Large intestine (tissue), 3 donors: Measurements from ENCODE around the gene SHROOM1. TPM values are rescaled to one million over a fixed set of nuclear protein-coding genes. Genes with fewer than 3 reads are reported as not detected.

Experiments used
- DNase-seq, 2 donors: peaks; one replicate each; pipeline versions ENCODE4 v3.0.0 to v3.0.0-alpha.2; 2013
- H3K27ac ChIP-seq: one replicate; pipeline ENCODE4 v1.5.1; 2013; ENCODE audit warnings: low read length
- H3K27me3 ChIP-seq: 2 replicates; pipeline ENCODE4 v1.6.1; 2013; ENCODE audit warnings: low read length; ENCODE audit not compliant: control insufficient read depth, insufficient read depth
- H3K36me3 ChIP-seq: 2 replicates; pipeline ENCODE4 v1.6.1; 2013; ENCODE audit warnings: low read length; ENCODE audit not compliant: control insufficient read depth, insufficient read depth
- H3K4me1 ChIP-seq: one replicate; pipeline ENCODE4 v1.6.1; 2013; ENCODE audit warnings: low read length; ENCODE audit not compliant: control insufficient read depth, insufficient read depth
- H3K4me3 ChIP-seq: one replicate; pipeline ENCODE4 v1.5.1; 2013; ENCODE audit warnings: low read length
- H3K9me3 ChIP-seq: one replicate; pipeline ENCODE4 v1.6.1; 2013; ENCODE audit warnings: mild to moderate bottlenecking, low read depth, low read length, moderate library complexity; ENCODE audit not compliant: control insufficient read depth
- WGBS: methylation state at CpG from one replicate; pipeline ENCODE4 v1.1.5; 2013; ENCODE audit warnings: low lambda C conversion rate; ENCODE audit not compliant: insufficient coverage; 5-methylcytosine and 5-hydroxymethylcytosine counted together
- polyA plus RNA-seq: library from polyadenylated mRNA; unstranded; fragments of 120-200 nt; gene quantifications from one replicate; pipeline ENCODE4 v1.2.1, GENCODE V29; 2013

Gene SHROOM1
- polyA plus RNA-seq, 1 donor: 15.9 TPM

DNA sequence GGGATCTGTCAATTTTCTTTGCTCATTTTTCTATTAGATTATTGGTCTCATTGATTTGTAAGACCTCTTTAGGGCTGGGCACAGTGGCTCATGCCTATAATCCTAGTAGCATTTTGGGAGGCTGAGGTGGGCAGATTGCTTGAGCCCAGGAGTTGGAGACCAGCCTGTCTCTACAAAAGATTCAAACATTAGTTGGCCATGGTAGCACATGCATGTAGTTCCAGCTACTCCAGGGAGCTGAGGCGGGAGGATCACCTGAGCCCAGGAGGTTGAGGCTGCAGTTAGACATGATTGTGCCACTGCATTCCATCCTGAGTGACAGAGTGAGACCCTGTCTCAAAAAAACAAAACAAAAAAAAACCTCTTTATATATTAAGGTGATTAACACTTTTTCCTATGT, 6.4 kb upstream of the SHROOM1 start:
- Histone ChIP-seq H3K9me3 (no peaks in the 10 kb centered on the region), H3K36me3 (no peaks in the 10 kb centered on the region), H3K4me3 (no peak overlapping the region), H3K27me3 (no peaks in the 10 kb centered on the region), H3K27ac (peak overlapping the region; percentile 74), H3K4me1 (peaks cover 51% of the 10 kb centered on the region)
- no peak for DNase-seq
- 100% methylated on average over 1 of the region's 1 CpG for WGBS

- Histone ChIP-seq H3K4me3 (no peak overlapping the region), H3K27me3 (no peaks in the 10 kb centered on the region), H3K4me1 (peaks cover 38% of the 10 kb centered on the region), H3K36me3 (no peaks in the 10 kb centered on the region), H3K27ac (no peak overlapping the region), H3K9me3 (no peaks in the 10 kb centered on the region)
- no CpG with 5 or more reads among the region's 3 CpGs for WGBS
- no peak for DNase-seq
Measured at GRCh38 chr5:132834057-132834456, 3.6 kb upstream of the SHROOM1 start.

GRCh38 chr5:132832612-132833011, 2.2 kb upstream of the SHROOM1 start:
- DNase-seq: no peak
- WGBS: no CpG with 5 or more reads among the region's 5 CpGs

DNA sequence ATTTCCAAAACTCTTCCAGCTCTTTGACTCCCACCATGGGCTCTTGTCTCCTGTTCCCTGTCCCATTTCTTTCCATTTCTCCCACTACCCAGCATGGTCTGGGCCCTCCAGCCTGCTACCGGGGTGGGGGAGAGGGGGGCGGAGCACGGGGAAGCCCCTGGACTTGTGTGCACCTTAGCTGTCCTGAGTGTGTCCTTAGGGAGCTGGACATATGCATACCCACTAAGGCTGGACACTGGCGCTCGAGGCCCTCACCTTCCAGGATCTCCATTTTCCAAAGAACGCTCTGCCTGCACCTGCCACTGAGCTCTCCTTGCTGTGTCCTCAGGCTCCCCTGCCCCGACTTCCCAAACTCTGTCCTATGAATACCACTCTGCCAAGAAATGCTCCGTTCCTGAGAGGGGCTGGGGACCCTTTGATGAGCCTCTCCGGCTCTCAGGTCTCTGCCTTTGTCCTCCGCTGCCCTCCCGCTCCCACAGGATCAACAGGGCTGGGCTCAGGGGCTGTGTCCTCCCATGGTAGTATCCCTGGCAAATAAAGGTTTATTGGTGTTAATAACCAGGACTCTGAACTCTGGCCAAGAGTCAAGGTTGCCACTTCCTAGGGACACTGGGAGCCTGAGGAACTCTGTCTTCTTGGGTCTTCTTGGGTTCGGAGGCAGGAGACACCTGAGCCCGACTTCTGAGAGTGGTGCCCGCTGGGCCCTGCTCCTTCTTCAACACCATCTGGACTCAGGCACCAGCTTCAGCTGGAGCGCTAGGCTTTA, 831 bp upstream of the SHROOM1 start:
- no peaks in the 10 kb centered on the region for H3K9me3 ChIP-seq
- peaks cover 4% of the 10 kb centered on the region for H3K36me3 ChIP-seq
- peaks cover 17% of the 10 kb centered on the region for H3K4me1 ChIP-seq
- no CpG with 5 or more reads among the region's 15 CpGs for WGBS
- peak in 1 of 2 donors; percentile 45 for DNase-seq
- no peaks in the 10 kb centered on the region for H3K27me3 ChIP-seq
- H3K4me3 ChIP-seq: peak overlapping the region; percentile 65
- no peak overlapping the region for H3K27ac ChIP-seq

More at GRCh38 chr5:132832612-132833011, 2.2 kb upstream of the SHROOM1 start:
- no peak overlapping the region for H3K27ac ChIP-seq
- peaks cover 30% of the 10 kb centered on the region for H3K4me1 ChIP-seq
- peaks cover 1% of the 10 kb centered on the region for H3K36me3 ChIP-seq
- no peak overlapping the region for H3K4me3 ChIP-seq
- H3K27me3 ChIP-seq: no peaks in the 10 kb centered on the region
- no peaks in the 10 kb centered on the region for H3K9me3 ChIP-seq

DNA sequence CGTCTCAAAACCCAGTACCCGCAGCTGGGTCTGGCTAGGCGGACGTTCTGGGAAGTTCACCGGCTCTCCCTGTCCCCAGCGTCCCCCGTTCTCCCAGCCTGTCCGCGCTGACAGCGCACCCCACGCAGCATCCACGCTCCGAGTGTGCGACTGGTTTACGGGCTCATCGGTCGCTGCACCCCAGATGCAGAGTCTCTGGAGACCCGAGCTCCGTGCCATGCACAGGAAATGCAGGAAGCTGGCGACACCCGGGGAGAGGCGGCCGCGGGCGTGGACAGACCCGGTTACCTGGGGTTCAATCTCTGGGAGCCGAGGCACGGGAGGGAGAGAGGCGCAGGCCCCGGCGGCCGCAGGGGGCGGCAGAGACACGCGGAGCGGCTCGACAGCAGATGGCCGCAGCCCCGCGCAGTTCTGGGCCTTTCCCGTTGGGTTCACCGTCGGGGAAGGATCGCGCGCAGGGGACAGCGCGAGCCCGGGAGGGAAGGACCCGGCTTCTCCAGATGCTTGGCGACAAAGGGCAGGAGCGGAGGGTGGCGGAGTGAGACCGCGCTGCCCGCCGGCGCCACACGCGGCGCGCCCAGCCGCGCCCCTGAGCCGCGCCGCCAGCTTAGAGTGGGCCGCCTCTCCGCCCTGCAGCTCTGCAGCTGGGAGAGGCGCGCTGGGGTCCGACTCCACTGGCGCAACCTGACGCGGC, 558 bp downstream of the SHROOM1 start:
- no CpG with 5 or more reads among the region's 75 CpGs for WGBS
- DNase-seq: peak; percentile 72 to 90
- H3K4me3 ChIP-seq: peak overlapping the region; percentile 65
- no peaks in the 10 kb centered on the region for H3K27me3 ChIP-seq
- H3K9me3 ChIP-seq: peaks cover 3% of the 10 kb centered on the region
- peaks cover 7% of the 10 kb centered on the region for H3K36me3 ChIP-seq
- H3K4me1 ChIP-seq: peaks cover 15% of the 10 kb centered on the region
- H3K27ac ChIP-seq: peak overlapping the region; percentile 41

- H3K36me3 ChIP-seq: peaks cover 16% of the 10 kb centered on the region
- DNase-seq: no peak
Measured at GRCh38 chr5:132828846-132829494, 1.5 kb downstream of the SHROOM1 start.

DNA sequence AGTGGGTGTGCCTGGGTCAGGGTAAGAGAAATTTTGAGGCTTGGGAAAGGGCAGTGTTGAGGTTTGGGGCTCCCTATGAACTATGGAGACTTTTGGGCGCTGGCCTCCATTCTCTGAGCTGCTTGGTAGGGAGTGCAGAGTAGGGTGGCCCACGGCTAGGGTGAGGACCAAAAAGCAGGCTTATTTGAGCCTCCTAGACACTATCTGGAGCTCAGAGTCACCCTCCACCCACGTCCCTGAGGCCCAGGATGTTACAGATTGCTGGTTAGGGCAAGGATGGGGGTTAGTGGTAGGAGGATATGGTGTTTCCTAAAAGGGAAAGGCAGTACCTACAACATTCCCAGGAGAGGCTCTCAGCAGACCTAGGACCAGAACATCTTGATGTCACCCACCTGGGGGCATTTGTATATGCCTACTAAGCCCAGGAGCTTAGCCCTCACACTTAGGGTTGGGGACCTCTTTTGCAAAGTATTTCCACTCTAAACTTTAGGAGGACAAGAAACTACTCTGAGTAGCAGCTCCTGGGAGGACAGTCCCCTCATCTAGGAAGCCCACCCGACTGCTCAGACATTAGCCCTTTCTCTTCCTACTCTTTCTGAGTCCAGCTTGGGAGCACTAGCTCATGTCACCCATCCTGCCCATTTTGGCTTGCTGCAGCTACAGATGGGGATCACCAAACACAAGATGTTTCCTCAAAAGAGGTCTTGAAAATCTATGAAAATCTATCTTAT, 2.3 kb downstream of the SHROOM1 start:
- no peak overlapping the region for H3K27ac ChIP-seq
- no CpG with 5 or more reads among the region's 4 CpGs for WGBS
- peaks cover 3% of the 10 kb centered on the region for H3K9me3 ChIP-seq
- peaks cover 18% of the 10 kb centered on the region for H3K4me1 ChIP-seq
- DNase-seq: no peak
- no peak overlapping the region for H3K4me3 ChIP-seq
- H3K36me3 ChIP-seq: peaks cover 19% of the 10 kb centered on the region
- no peaks in the 10 kb centered on the region for H3K27me3 ChIP-seq

More at GRCh38 chr5:132828846-132829494, 1.5 kb downstream of the SHROOM1 start:
- Histone ChIP-seq H3K27ac (no peak overlapping the region), H3K4me1 (peaks cover 15% of the 10 kb centered on the region), H3K27me3 (no peaks in the 10 kb centered on the region), H3K4me3 (peak overlapping the region; percentile 65), H3K9me3 (peaks cover 3% of the 10 kb centered on the region)
- WGBS: no CpG with 5 or more reads among the region's 4 CpGs

DNA sequence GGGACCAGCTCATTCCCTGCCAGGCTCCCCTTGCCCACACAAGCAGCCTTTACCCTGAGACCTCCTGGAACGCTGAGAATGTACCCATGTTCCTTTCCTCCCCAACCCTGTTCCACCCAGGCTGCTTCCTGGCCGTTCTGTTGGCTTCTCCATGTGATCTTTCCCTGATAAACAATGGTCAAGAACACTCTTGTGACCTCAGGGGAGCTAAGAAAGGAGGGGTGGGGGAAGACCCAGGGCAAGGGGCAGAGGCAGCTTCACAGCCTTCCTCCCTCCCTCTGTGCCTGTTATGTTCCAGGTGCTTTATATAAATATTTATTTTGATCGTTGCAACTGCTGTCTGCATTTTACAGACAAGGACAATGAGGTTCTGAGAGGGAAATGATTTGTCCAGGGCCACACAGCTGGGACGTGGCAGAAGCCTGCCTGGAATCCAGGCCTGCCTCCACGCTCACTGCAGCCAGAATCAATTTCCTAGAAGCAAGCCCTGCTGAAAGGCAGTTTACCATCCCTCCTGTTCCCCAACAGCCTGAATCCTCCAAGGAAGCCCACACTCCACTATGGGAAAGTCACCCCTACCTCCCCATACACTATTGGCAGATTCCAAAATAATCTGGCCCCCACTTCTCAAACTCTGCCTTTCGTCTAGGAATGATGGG, 3.9 kb downstream of the SHROOM1 start:
- WGBS: no CpG with 5 or more reads among the region's 6 CpGs
- DNase-seq: no peak
- Histone ChIP-seq H3K27me3 (no peaks in the 10 kb centered on the region), H3K4me1 (peaks cover 19% of the 10 kb centered on the region), H3K9me3 (peaks cover 3% of the 10 kb centered on the region), H3K27ac (no peak overlapping the region), H3K36me3 (peaks cover 19% of the 10 kb centered on the region), H3K4me3 (no peak overlapping the region)

DNA sequence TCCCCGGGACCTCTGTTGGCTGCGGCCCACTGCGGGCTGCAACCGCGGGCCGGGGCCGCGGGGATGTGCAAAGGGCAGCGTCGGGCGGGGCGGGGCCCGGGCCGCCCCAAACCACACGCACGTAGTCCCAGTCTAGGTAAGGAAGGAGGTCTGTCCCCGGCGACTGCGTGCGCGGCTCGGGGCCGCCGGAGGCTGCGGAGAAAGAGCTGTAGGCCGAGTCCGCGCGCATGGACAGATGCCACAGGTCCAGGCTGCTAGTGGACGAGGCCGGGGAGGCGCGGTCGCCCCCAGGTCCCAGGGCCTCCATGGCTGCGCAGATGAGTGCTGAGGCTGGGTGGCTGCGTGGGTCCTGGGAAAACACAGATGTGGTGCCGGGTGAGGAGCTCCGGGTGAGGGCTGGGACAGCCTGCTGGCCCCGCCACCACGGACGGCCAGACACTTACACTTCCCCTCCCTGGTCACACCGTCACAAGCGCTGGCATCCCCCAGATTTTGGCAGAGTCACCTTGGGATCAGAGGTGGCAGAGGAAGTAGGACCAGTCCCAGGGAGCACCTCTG, 4.5 kb downstream of the SHROOM1 start:
- no peak overlapping the region for H3K27ac ChIP-seq
- peaks cover 19% of the 10 kb centered on the region for H3K36me3 ChIP-seq
- peaks cover 13% of the 10 kb centered on the region for H3K4me1 ChIP-seq
- DNase-seq: no peak
- no peaks in the 10 kb centered on the region for H3K27me3 ChIP-seq
- H3K4me3 ChIP-seq: no peak overlapping the region
- peaks cover 3% of the 10 kb centered on the region for H3K9me3 ChIP-seq
- WGBS: no CpG with 5 or more reads among the region's 43 CpGs
